ENCODE results near the gene PAK6.

- TF ChIP-seq CTCF (IDR thresholded peaks at IDR 0.05; ENCODE audit: low read length) (no peak), EZH2 (IDR thresholded peaks at IDR 0.05; ENCODE audit: borderline replicate concordance, low read length) (no peak)
Measured at GRCh38 chr15:40286061-40286532, 47.2 kb downstream of the PAK6 start.

Measured in OCI-LY1 (cell line).